HCT116 (cell line): ENCODE data around the gene OTOR. TPM values are rescaled to one million over a fixed set of nuclear protein-coding genes. Genes with fewer than 3 reads are reported as not detected.

Source experiments
- ATAC-seq: fragments of 200-7000 bp; cut with Tn5 transposase; 2 replicates; pipeline ENCODE4 v1.9.1; 2020; ENCODE audit warnings: mild to moderate bottlenecking, moderate library complexity
- BruUV-seq: library from RNA; stranded (reverse); fragments of 400-500 nt; replicated peaks from 2 replicates; lab custom pipeline; 2021; lab: Mats Ljungman, UMichigan
- CTCF ChIA-PET: fragments of 300-600 bp; sonication (Branson Sonifier 250); formaldehyde crosslinking; loops from one replicate; lab custom pipeline; 2021; ENCODE audit warnings: antibody characterized with exemption; lab: Charles Lee
- POLR2A ChIA-PET: fragments of 300-600, 350-600 bp; sonication (Branson Sonifier 250); formaldehyde crosslinking; loops from one replicate; lab custom pipeline; 2021; ENCODE audit warnings: antibody characterized with exemption; lab: Charles Lee
- RAD21 ChIA-PET, 2 experiments: fragments of 300-600 bp; sonication (Branson Sonifier 250); formaldehyde crosslinking; loops; one replicate each; lab custom pipeline; 2023; ENCODE audit warnings: low total read pairs in 2 of 2; ENCODE audit not compliant: uncharacterized antibody in 2 of 2, unreplicated experiment in 2 of 2, low non-redundant PET in 1 of 2; lab: Charles Lee
- DNase-seq: peaks from one replicate; pipeline ENCODE4 v3.0.0-alpha.2; 2010; ENCODE audit warnings: low read depth, low spot score
- H2AFZ ChIP-seq: fragments of 200-600 bp; shearing (Covaris generic), sonication (generic); 2 replicates; pipeline ENCODE4 v1.6.1; 2017; ENCODE audit warnings: low read depth, mixed run types, mixed read lengths, antibody characterized with exemption, low read length; ENCODE audit not compliant: poor library complexity, severe bottlenecking
- H3K27ac ChIP-seq: 2 replicates; pipeline ENCODE4 v1.5.1; 2012; ENCODE audit warnings: low read depth, low read length
- H3K27me3 ChIP-seq: fragments of 200-600 bp; sonication (generic); 2 replicates; pipeline ENCODE4 v1.6.1; 2016; ENCODE audit warnings: mixed run types, low read length, mixed read lengths; ENCODE audit not compliant: insufficient read depth
- H3K36me3 ChIP-seq, 2 experiments: fragments of 200-500 bp in 1 of 2; fragments of 200-600 bp in 1 of 2; sonication (Bioruptor generic) in 1 of 2; sonication (generic) in 1 of 2; 2 replicates each; pipeline versions ENCODE4 v1.5.1 to v1.6.1; 2014 to 2016; ENCODE audit warnings: low read length in 2 of 2, inconsistent platforms in 1 of 2, mixed read lengths in 1 of 2, mixed run types in 1 of 2; ENCODE audit not compliant: insufficient read depth in 2 of 2, control insufficient read depth in 1 of 2
- H3K4me1 ChIP-seq, 2 experiments: fragments of 200-600 bp in 1 of 2; sonication (generic) in 1 of 2; 2 replicates each; pipeline versions ENCODE4 v1.5.1 to v1.6.1; 2012 to 2017; ENCODE audit warnings: low read length in 2 of 2, inconsistent platforms in 1 of 2, mild to moderate bottlenecking in 1 of 2, mixed read lengths in 1 of 2, mixed run types in 1 of 2, moderate library complexity in 1 of 2; ENCODE audit not compliant: insufficient read depth in 2 of 2, control insufficient read depth in 1 of 2
- H3K4me2 ChIP-seq: fragments of 200-600 bp; sonication (generic); 2 replicates; pipeline ENCODE4 v1.6.1; 2017; ENCODE audit warnings: mixed run types, low read length, mixed read lengths
- H3K4me3 ChIP-seq, 2 experiments: fragments of 200-600 bp in 1 of 2; sonication (generic) in 1 of 2; replicated peaks in 1 of 2; 2 replicates each; pipeline ENCODE4 v1.5.1; 2011 to 2016; ENCODE audit warnings: low read length in 2 of 2, control low read depth in 1 of 2, low read depth in 1 of 2, mild to moderate bottlenecking in 1 of 2, mixed read lengths in 1 of 2, mixed run types in 1 of 2
- H3K79me2 ChIP-seq: fragments of 200-600 bp; sonication (generic); 2 replicates; pipeline ENCODE4 v1.6.1; 2017; ENCODE audit warnings: mild to moderate bottlenecking, mixed run types, low read length, moderate library complexity, mixed read lengths; ENCODE audit not compliant: insufficient read depth
- H3K9ac ChIP-seq: fragments of 200-600 bp; sonication (generic); 2 replicates; pipeline ENCODE4 v1.6.1; 2016; ENCODE audit warnings: low read length, mixed read lengths
- H3K9me2 ChIP-seq: fragments of 200-600 bp; sonication (generic), shearing (Covaris generic); 2 replicates; pipeline ENCODE4 v1.6.1; 2017; ENCODE audit warnings: mixed run types, mild to moderate bottlenecking, moderate library complexity; ENCODE audit not compliant: insufficient read depth
- H3K9me3 ChIP-seq, 2 experiments: fragments of 200-500 bp in 1 of 2; fragments of 200-600 bp in 1 of 2; sonication (Bioruptor generic) in 1 of 2; sonication (generic) in 1 of 2; 2 replicates each; pipeline ENCODE4 v1.6.1; 2014 to 2017; ENCODE audit warnings: low read length in 2 of 2, mixed read lengths in 2 of 2, inconsistent platforms in 1 of 2, low read depth in 1 of 2, mild to moderate bottlenecking in 1 of 2, mixed run types in 1 of 2, moderate library complexity in 1 of 2; ENCODE audit not compliant: control insufficient read depth in 1 of 2, insufficient read depth in 1 of 2
- H4K20me1 ChIP-seq: fragments of 200-600 bp; sonication (generic), shearing (Covaris generic); 2 replicates; pipeline ENCODE4 v1.6.1; 2017; ENCODE audit warnings: mixed run types, mild to moderate bottlenecking, moderate library complexity; ENCODE audit not compliant: insufficient read depth
- CBX3 ChIP-seq: IDR thresholded peaks from 2 replicates; pipeline ENCODE4 v1.6.1; 2012; ENCODE audit warnings: low read depth
- EZH2phosphoT487 ChIP-seq: fragments of 200-600 bp; IDR thresholded peaks from 2 replicates; pipeline ENCODE4 v1.6.1; 2018; ENCODE audit warnings: antibody characterized with exemption, borderline replicate concordance
- MAX ChIP-seq: IDR thresholded peaks from 2 replicates; pipeline ENCODE4 v1.6.1; 2012
- POLR2AphosphoS5 ChIP-seq: IDR thresholded peaks from 2 replicates; pipeline ENCODE4 v1.6.1; 2011; ENCODE audit warnings: mild to moderate bottlenecking, low read depth, low read length, moderate library complexity
- RAD21 ChIP-seq: IDR thresholded peaks from 2 replicates; pipeline ENCODE4 v1.6.1; 2012; ENCODE audit warnings: low read depth, mild to moderate bottlenecking
- SIN3A ChIP-seq: IDR thresholded peaks from 2 replicates; pipeline ENCODE4 v1.6.1; 2012; ENCODE audit warnings: low read depth
- SP1 ChIP-seq: IDR thresholded peaks from 2 replicates; pipeline ENCODE4 v1.6.1; 2012; ENCODE audit warnings: low read depth
- TCF7L2 ChIP-seq: IDR thresholded peaks from 2 replicates; pipeline ENCODE4 v1.7.0; 2011; ENCODE audit warnings: borderline replicate concordance, inconsistent platforms; ENCODE audit not compliant: insufficient read depth, insufficient read length; ENCODE audit errors: extremely low read depth
- ZBTB33 ChIP-seq: IDR thresholded peaks from 2 replicates; pipeline ENCODE4 v1.6.1; 2011; ENCODE audit warnings: mild to moderate bottlenecking, low read length, moderate library complexity; ENCODE audit not compliant: insufficient replicate concordance; ENCODE audit errors: extremely low read depth
- ZFX ChIP-seq: fragments of 450-650 bp; IDR thresholded peaks from 2 replicates; pipeline ENCODE4 v1.6.1; 2017
- ZNF274 ChIP-seq: fragments of 200-500 bp; sonication (Bioruptor generic); IDR thresholded peaks from 2 replicates; pipeline ENCODE4 v1.6.1; 2014; ENCODE audit warnings: mild to moderate bottlenecking, low read depth, low read length, inconsistent platforms
- intact Hi-C: fragments of 100-400 bp; cut with micrococcal nuclease; formaldehyde crosslinking; loops from 2 replicates; pipeline ENCODE4 v1.10.0; 2022
- total RNA-seq: library from RNA; stranded (reverse); gene quantifications from one replicate; pipeline ENCODE4 v1.2.1, GENCODE V29; 2021; ENCODE audit not compliant: unreplicated experiment

OTOR gene
- total RNA-seq, 1 experiment from 2014 or later = not detected

- H3K9ac ChIP-seq = no peak overlapping the region
- H4K20me1 ChIP-seq = no peaks in the 10 kb centered on the region
- H3K27ac ChIP-seq = no peak overlapping the region
- no peak for ATAC-seq
- H3K36me3 ChIP-seq = no peaks in the 10 kb centered on the region
- TF ChIP-seq ZFX = no peak
- TF ChIP-seq TCF7L2 = no peak
- TF ChIP-seq POLR2AphosphoS5 = no peak
- TF ChIP-seq RAD21 = no peak
- TF ChIP-seq ZBTB33 = no peak
- no peak for TF ChIP-seq SIN3A
- TF ChIP-seq ZNF274 = no peak
- no peak for TF ChIP-seq EZH2phosphoT487
- no peak for TF ChIP-seq SP1
- no peak for TF ChIP-seq CBX3
- no peak for TF ChIP-seq MAX
- no peak overlapping the region for H3K4me3 ChIP-seq
- ChIA-PET RAD21 (no interaction called here), CTCF (no interaction called here), POLR2A (no interaction called here)
- intact Hi-C loops = no loop called here
- no TSS peak for BruUV-seq
- no peak for DNase-seq
- no peaks in the 10 kb centered on the region for H3K9me3 ChIP-seq
- no peak overlapping the region for H3K4me2 ChIP-seq
- peaks cover 39% of the 10 kb centered on the region for H3K27me3 ChIP-seq
- H3K4me1 ChIP-seq = 0 out of 4 replicates have a peak, but pooled peaks cover 0 to 6% of the 10 kb centered on the region in 2 experiments
- no peak overlapping the region for H2AFZ ChIP-seq
- H3K79me2 ChIP-seq = no peaks in the 10 kb centered on the region
- no peaks in the 10 kb centered on the region for H3K9me2 ChIP-seq
These were observed 16.4 kb downstream of the OTOR start for GRCh38 chr20:16764560-16764959.
